Lower leg skin (tissue), 4 donors: ENCODE measurements around the gene ARHGEF10L. TPM values are rescaled to one million over a fixed set of nuclear protein-coding genes. Genes with fewer than 3 reads are reported as not detected.

Experiments
- DNase-seq, 2 donors: peaks; one replicate each; pipeline ENCODE4 v3.0.0-alpha.2; 2019; ENCODE audit warnings: low spot score in 2 of 2
- H3K4me3 ChIP-seq: fragments of 200-600 bp; sonication (generic); 2 replicates; pipeline ENCODE4 v1.5.1; 2017; ENCODE audit warnings: mild to moderate bottlenecking, low read depth; ENCODE audit not compliant: poor library complexity, severe bottlenecking
- POLR2A ChIP-seq, 2 donors: fragments of 450-650 bp; IDR thresholded peaks; one replicate each; pipeline ENCODE4 v1.6.1; 2016 to 2017; ENCODE audit warnings: antibody characterized with exemption in 2 of 2, mild to moderate bottlenecking in 1 of 2, moderate library complexity in 1 of 2
- WGBS, 2 donors: methylation state at CpG; one replicate each; pipeline ENCODE4 v1.1.5; 2018; 5-methylcytosine and 5-hydroxymethylcytosine counted together
- intact Hi-C: fragments of 100-400 bp; cut with DNase I; formaldehyde crosslinking; loops from one replicate; pipeline ENCODE4 v1.15.0; 2023; ENCODE audit warnings: low total_unique reads
- total RNA-seq, 4 donors: library from RNA; depleted of rRNA; stranded (reverse); fragments of >200 nt; gene quantifications; one replicate each; pipeline ENCODE4 v1.1.0, GENCODE V29; 2016
- TF ChIP-seq, protein P1 (sequence below), 3 donors: fragments of 450-650 bp; IDR thresholded peaks; one replicate each; pipeline ENCODE4 v1.5.1; 2016; ENCODE audit warnings: antibody characterized with exemption in 3 of 3, mild to moderate bottlenecking in 3 of 3, moderate library complexity in 2 of 3

The ARHGEF10L gene
- total RNA-seq, 4 donors from 2014 or later: 95.1 to 125 (median 114) TPM

DNA sequence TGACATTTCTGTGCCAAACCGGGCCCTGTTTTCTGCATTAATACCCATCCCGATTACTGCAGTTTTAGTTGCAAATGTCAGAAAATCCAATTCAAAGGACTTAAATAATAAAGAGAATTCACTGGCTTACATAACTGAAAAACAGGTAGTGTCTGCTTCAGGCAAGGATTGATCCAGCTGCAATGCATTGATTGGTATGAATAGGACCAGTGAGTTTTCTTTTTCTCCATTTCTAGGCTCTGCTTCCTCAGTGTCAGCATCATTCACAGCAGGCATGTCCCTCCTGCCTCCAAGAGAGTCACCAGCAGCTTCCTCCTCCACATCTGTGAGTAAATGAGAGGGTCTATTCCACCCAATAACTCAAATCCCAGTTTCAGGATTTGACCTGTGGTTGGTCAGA lies 181.9 kb downstream of the ARHGEF10L start:
- TF ChIP-seq, protein P1, sequence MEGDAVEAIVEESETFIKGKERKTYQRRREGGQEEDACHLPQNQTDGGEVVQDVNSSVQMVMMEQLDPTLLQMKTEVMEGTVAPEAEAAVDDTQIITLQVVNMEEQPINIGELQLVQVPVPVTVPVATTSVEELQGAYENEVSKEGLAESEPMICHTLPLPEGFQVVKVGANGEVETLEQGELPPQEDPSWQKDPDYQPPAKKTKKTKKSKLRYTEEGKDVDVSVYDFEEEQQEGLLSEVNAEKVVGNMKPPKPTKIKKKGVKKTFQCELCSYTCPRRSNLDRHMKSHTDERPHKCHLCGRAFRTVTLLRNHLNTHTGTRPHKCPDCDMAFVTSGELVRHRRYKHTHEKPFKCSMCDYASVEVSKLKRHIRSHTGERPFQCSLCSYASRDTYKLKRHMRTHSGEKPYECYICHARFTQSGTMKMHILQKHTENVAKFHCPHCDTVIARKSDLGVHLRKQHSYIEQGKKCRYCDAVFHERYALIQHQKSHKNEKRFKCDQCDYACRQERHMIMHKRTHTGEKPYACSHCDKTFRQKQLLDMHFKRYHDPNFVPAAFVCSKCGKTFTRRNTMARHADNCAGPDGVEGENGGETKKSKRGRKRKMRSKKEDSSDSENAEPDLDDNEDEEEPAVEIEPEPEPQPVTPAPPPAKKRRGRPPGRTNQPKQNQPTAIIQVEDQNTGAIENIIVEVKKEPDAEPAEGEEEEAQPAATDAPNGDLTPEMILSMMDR (IDR thresholded peaks at IDR 0.05): no peak
- TF ChIP-seq POLR2A (IDR thresholded peaks at IDR 0.05): no peak
- DNase-seq: no peak
- WGBS, 2 donors: 85 to 97% methylated on average over 2 of the region's 2 CpGs
- H3K4me3 ChIP-seq: no peak overlapping the region
- intact Hi-C loops: no loop called here

DNA sequence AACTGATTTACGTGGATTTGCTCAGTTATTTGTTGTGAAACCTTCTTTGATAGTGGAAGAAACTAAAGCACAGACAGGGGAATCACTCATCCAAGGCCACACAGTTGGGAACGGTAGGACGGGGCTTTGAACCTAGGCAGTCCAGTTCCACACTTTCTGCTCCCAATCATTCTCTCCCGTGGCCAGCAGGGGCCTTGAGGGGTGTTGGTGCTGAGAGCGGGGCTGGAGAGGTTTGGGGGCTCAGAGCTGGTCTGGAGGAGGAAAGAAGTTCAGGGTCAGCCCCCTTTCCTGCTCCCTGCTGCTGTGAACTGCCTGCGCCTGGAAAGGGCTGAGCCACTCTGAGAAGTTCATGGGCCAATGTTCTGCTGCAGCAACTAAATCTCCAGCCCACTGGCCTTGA lies 184.2 kb downstream of the ARHGEF10L start:
- 51 to 57% methylated on average over 6 of the region's 6 CpGs for WGBS, 2 donors
- no peak overlapping the region for H3K4me3 ChIP-seq
- TF ChIP-seq POLR2A (IDR thresholded peaks at IDR 0.05): no peak
- TF ChIP-seq, protein P1 (IDR thresholded peaks at IDR 0.05): no peak
- intact Hi-C loops: no loop called here
- no peak for DNase-seq

DNA sequence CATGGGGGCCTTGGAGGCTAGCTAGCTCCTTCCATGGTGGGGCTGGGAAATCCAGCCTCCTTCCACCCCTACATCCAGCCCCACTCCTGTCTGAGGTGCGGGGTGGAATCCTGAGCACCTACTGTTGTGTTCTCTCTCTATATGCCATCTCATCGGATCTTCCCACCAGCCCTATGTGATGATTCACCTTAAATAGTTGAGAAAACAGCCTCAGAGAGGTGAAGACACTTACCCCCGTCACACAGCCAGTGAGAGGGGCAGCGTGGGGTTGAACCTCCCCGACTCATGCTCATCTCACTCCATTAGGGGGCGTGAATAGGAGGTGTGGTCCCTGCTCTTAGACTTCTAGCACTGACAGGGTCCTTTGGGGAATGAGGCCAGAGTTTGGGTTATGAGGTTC lies 184.7 kb downstream of the ARHGEF10L start:
- WGBS, 2 donors: 87 to 88% methylated on average over 6 of the region's 6 CpGs
- intact Hi-C loops: no loop called here
- no peak for DNase-seq
- H3K4me3 ChIP-seq: no peak overlapping the region
- no peak for TF ChIP-seq POLR2A (IDR thresholded peaks at IDR 0.05)
- TF ChIP-seq, protein P1 (IDR thresholded peaks at IDR 0.05): no peak

DNA sequence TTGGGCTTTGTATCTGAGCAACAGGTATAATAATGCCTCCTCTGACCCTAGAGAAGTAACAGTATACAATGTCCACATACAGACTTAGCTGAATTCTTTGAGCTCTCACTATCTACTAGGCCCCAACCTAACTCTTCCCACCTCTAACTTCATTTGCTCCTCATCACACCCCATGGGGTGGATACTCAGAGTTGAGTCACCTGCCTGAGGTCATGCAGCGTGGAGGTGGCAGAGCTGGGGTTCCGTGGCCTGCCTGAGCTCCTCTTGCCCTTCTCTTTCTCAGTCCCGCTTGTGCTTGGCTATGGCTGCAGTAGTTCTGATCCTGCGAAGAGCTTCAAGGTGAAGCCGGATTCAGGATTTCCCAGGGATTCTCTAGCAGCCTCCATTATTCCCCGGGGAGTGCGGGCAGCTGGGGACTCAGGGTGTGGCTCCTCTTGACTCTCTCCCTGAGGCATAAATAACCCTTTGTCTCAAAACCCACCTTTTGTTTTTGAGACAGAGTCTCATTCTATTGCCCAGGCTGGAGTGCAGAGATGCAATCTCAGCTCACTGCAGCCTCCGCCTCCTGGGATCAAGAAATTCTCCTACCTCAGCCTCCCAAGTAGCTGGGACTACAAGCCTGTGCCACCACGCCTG lies 185.7 kb downstream of the ARHGEF10L start:
- H3K4me3 ChIP-seq: no peak overlapping the region
- intact Hi-C loops: no loop called here
- DNase-seq: no peak
- no peak for TF ChIP-seq POLR2A (IDR thresholded peaks at IDR 0.05)
- TF ChIP-seq, protein P1 (IDR thresholded peaks at IDR 0.05): no peak
- 69 to 85% methylated on average over 9 of the region's 9 CpGs for WGBS, 2 donors

DNA sequence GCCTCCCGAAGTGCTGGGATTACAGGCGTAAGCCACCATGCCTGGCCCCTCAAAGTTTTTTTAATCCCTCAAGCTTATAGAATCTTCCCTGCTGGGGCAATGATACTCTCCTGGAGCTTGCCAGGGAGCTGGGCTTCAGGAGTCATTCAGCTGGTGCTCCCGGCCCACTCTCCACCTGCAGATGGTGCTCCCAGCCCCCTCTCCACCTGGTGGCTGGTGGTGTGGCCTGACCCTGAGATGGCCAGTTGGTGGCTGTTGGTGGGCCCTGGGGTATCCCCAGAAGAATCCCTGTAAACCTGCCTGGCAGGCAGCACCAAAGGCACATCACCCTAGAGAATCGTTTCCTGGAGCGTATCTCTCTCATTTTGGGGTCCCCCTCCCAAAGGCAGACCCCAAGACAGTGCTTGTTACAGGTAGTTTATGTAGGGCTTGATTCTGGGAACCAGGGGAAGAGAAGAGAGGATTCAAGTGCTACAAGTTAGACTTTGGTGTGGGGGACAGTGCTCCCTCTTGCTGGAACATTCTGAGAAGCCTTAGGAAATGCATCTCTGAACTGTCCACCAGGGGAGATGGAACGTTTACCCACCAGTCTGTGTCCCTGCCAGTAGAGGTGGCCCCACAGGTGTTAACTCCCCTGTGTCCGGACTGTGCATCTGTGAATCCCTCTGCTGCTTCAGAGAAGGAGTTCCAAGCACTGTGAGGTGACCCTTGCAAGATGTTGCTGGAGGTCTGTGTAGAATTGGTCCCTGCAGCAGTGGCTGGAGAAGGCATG lies 186.5 kb downstream of the ARHGEF10L start:
- H3K4me3 ChIP-seq: no peak overlapping the region
- TF ChIP-seq, protein P1 (IDR thresholded peaks at IDR 0.05): no peak
- TF ChIP-seq POLR2A (IDR thresholded peaks at IDR 0.05): no peak
- no peak for DNase-seq
- intact Hi-C loops: no loop called here
- WGBS, 2 donors: 70% methylated on average over 7 of the region's 7 CpGs
